ENCODE results near the gene APMAP.

APMAP gene

GRCh38 chr20:24965065-24965919 is 27.3 kb downstream of the APMAP start:
- no peak for DNase-seq (ENCODE audit: low read depth)

GRCh38 chr20:24964506-24964840 is 28.1 kb downstream of the APMAP start:
- DNase-seq (ENCODE audit: low read depth) = no peak

GRCh38 chr20:24963672-24964505 is 28.7 kb downstream of the APMAP start:
- DNase-seq (ENCODE audit: low read depth) = no peak

- DNase-seq (ENCODE audit: low read depth) = no peak
Observed at GRCh38 chr20:24962510-24962909, 30.0 kb downstream of the APMAP start.

GRCh38 chr20:24962182-24962492 is 30.4 kb downstream of the APMAP start:
- no peak for DNase-seq (ENCODE audit: low read depth)

GRCh38 chr20:24961384-24962181 is 31.0 kb downstream of the APMAP start:
- no peak for DNase-seq (ENCODE audit: low read depth)

- DNase-seq (ENCODE audit: low read depth) = no peak
Observed at GRCh38 chr20:24960861-24961260, 31.7 kb downstream of the APMAP start.

- no peak for DNase-seq (ENCODE audit: low read depth)
Observed at GRCh38 chr20:24960302-24960801, 32.2 kb downstream of the APMAP start.

- no peak for DNase-seq (ENCODE audit: low read depth)
Observed at GRCh38 chr20:24959591-24960301, 32.8 kb downstream of the APMAP start.

- no peak for DNase-seq (ENCODE audit: low read depth)
Observed at GRCh38 chr20:24958506-24959385, 33.8 kb downstream of the APMAP start.

- no peak for DNase-seq (ENCODE audit: low read depth)
Observed at GRCh38 chr20:24957326-24958016, 35.1 kb downstream of the APMAP start.

GRCh38 chr20:24956001-24956841 is 36.3 kb downstream of the APMAP start:
- DNase-seq (ENCODE audit: low read depth) = no peak

GRCh38 chr20:24955045-24955444 is 37.5 kb downstream of the APMAP start:
- DNase-seq (ENCODE audit: low read depth) = no peak

GRCh38 chr20:24954566-24954965 is 38.0 kb downstream of the APMAP start:
- no peak for DNase-seq (ENCODE audit: low read depth)

- DNase-seq (ENCODE audit: low read depth) = no peak
Observed at GRCh38 chr20:24954151-24954550, 38.4 kb downstream of the APMAP start.

GRCh38 chr20:24953621-24954133 is 38.9 kb downstream of the APMAP start:
- no peak for DNase-seq (ENCODE audit: low read depth)

GRCh38 chr20:24953209-24953575 is 39.4 kb downstream of the APMAP start:
- no peak for DNase-seq (ENCODE audit: low read depth)

GRCh38 chr20:24952376-24953208 is 40.0 kb downstream of the APMAP start:
- no peak for DNase-seq (ENCODE audit: low read depth)
